ENCODE measurements around the gene GUCA1A. TPM values are rescaled to one million over a fixed set of nuclear protein-coding genes. Genes with fewer than 3 reads are reported as not detected.
"Not testable (repeated sequence)": the region's sequence is repeated elsewhere in the genome, so short reads cannot be mapped to it uniquely, and the experiment has no call there.

Gene GUCA1A
- total RNA-seq, 6 experiments from 2014 or later: not detected

DNA sequence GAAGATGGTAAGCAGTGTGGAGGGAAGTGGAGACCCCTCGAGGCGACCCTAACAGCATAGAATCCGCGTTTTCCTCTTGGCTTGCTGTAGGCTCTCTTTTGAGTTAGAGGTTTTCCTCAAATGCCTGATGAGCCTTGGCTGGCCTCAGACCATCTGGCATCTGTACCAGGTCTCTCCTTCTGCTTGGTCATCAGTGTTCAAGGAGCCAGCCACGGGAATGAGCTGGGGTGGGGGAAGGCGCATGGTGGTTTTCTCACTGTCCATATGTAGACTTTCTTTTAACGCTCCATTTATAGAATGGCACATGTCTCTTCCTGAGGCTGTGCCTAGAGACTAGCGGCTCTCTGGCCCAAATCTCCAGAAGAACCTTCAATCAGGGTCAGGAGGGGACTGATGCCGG, 8.1 kb upstream of the GUCA1A start:
- Histone ChIP-seq H3K27ac (no peak overlapping the region), H3K4me3 (no peak overlapping the region), H3K9me3 (no peaks in the 10 kb centered on the region), H3K36me3 (no peaks in the 10 kb centered on the region), H3K4me1 (no peaks in the 10 kb centered on the region), H3K27me3 (no peaks in the 10 kb centered on the region)
- 58% methylated on average over 3 of the region's 9 CpGs for WGBS (ENCODE audit: insufficient coverage, low coverage, low lambda C conversion rate, missing lambda C conversion rate)
- intact Hi-C loops (cut with DNase I): loop anchor here (5.0 to 10.0 kb wide), 2 partner anchors 60 to 88 kb away; no protein-coding TSS in a partner anchor
- ATAC-seq (no peak), DNase-seq (no peak)
- TF ChIP-seq, protein P1, sequence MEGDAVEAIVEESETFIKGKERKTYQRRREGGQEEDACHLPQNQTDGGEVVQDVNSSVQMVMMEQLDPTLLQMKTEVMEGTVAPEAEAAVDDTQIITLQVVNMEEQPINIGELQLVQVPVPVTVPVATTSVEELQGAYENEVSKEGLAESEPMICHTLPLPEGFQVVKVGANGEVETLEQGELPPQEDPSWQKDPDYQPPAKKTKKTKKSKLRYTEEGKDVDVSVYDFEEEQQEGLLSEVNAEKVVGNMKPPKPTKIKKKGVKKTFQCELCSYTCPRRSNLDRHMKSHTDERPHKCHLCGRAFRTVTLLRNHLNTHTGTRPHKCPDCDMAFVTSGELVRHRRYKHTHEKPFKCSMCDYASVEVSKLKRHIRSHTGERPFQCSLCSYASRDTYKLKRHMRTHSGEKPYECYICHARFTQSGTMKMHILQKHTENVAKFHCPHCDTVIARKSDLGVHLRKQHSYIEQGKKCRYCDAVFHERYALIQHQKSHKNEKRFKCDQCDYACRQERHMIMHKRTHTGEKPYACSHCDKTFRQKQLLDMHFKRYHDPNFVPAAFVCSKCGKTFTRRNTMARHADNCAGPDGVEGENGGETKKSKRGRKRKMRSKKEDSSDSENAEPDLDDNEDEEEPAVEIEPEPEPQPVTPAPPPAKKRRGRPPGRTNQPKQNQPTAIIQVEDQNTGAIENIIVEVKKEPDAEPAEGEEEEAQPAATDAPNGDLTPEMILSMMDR (IDR thresholded peaks at IDR 0.05): no peak
- no peak for TF ChIP-seq POLR2A (IDR thresholded peaks at IDR 0.05)

DNA sequence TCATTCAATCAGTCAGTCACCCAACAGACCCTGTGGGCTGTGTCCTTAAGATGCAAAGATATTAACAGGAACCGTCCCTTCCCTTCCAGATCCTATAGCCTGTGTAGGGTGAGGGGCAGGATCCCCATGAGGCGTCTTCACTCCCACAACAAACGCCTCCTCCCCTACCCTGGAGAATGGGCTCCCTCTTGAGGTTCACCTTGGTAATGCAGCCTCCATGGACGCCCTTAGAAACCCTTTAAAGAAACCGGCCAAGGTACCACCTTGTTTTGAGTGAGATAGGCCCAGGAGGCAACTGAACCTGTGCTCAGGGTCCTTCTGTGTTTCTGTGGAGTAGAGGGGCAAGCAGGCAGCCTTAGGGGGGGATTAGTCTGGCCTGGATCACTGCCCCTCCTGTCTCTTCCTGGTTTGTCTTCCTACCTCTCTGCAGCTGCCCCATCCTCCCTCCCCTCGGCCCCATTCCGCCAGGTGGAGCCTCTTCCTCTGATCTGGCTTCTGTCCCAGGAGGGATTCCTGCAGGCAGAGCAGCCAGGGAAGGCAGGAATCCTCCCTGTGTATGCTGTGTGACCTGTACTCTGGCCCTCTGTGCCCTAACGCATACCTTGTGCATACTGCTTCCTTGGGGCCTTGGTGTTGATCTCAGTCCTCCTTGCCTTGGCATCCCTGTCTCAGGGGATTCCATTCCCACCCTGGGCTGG, 6.6 kb upstream of the GUCA1A start:
- TF ChIP-seq, protein P1 (IDR thresholded peaks at IDR 0.05): peak; percentile 94 to 97 (median 95)
- no peak for TF ChIP-seq POLR2A (IDR thresholded peaks at IDR 0.05)
- no peaks in the 10 kb centered on the region for H3K4me1 ChIP-seq
- H3K9me3 ChIP-seq: no peaks in the 10 kb centered on the region
- peak; percentile 90 to 96 (median 92) for ATAC-seq
- no peak overlapping the region for H3K27ac ChIP-seq
- no peak overlapping the region for H3K4me3 ChIP-seq
- DNase-seq: peak; percentile 55 to 68 (median 57)
- WGBS (ENCODE audit: insufficient coverage, low coverage, low lambda C conversion rate, missing lambda C conversion rate): 5% methylated on average over 6 of the region's 8 CpGs
- intact Hi-C loops (cut with DNase I): loop anchor here (5.0 to 10.0 kb wide), 2 partner anchors 58 to 89 kb away; no protein-coding TSS in a partner anchor
- H3K27me3 ChIP-seq: no peaks in the 10 kb centered on the region
- H3K36me3 ChIP-seq: no peaks in the 10 kb centered on the region

DNA sequence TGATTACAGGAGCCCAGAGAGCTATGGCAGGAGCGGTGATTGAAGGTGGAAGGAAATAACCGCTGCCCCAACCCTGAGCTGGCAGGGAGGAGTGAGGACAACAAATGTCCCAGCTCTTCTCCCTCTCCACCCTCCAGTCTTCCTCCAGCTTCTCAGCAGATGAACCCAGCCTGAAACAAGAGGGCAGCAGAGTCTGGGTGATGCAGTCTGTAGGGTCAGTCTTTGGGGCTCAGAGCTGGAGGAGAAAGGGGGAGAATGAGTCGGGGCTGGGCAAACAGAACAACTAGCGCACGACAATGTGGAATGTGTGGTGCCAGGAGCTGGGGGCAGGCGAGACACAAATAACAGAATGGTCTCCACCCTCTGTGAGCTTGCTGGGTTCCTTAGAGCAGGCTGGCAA, 4.5 kb upstream of the GUCA1A start:
- WGBS (ENCODE audit: insufficient coverage, low coverage, low lambda C conversion rate, missing lambda C conversion rate): 81% methylated on average over 6 of the region's 6 CpGs
- intact Hi-C loops (cut with DNase I): loop anchor here (5.0 to 10.0 kb wide), 2 partner anchors 56 to 91 kb away; no protein-coding TSS in a partner anchor
- no peak overlapping the region for H3K4me3 ChIP-seq
- no peaks in the 10 kb centered on the region for H3K36me3 ChIP-seq
- H3K27me3 ChIP-seq: no peaks in the 10 kb centered on the region
- no peak for TF ChIP-seq POLR2A (IDR thresholded peaks at IDR 0.05)
- TF ChIP-seq, protein P1 (IDR thresholded peaks at IDR 0.05): no peak
- ATAC-seq: no peak
- no peaks in the 10 kb centered on the region for H3K4me1 ChIP-seq
- H3K9me3 ChIP-seq: no peaks in the 10 kb centered on the region
- H3K27ac ChIP-seq: no peak overlapping the region
- DNase-seq: no peak

DNA sequence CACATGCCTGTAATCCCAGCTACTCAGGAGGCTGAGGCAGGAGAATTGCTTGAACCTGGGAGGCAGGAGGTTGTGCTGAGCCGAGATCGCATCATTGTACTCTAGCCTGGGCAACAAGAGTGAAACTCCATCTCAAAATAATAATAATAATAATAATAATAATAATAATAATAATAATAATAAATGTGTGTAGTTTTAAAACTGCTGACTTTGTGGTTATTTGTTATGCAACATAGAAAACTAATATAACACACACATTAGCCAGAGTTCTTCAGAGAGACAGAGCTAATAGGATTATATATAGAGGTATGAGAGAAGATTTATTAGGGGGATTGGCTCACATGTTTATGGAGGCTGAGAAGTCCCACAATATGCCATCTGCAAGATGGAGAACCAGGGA, 3.4 kb upstream of the GUCA1A start:
- H3K4me3 ChIP-seq, ATAC-seq, H3K27ac ChIP-seq, H3K9me3 ChIP-seq, H3K4me1 ChIP-seq, H3K27me3 ChIP-seq, DNase-seq, H3K36me3 ChIP-seq: not testable (repeated sequence)
- intact Hi-C loops (cut with DNase I): loop anchor here (5.0 to 10.0 kb wide), 2 partner anchors 55 to 92 kb away; no protein-coding TSS in a partner anchor
- WGBS (ENCODE audit: insufficient coverage, low coverage, low lambda C conversion rate, missing lambda C conversion rate): 38% methylated on average over 2 of the region's 2 CpGs

DNA sequence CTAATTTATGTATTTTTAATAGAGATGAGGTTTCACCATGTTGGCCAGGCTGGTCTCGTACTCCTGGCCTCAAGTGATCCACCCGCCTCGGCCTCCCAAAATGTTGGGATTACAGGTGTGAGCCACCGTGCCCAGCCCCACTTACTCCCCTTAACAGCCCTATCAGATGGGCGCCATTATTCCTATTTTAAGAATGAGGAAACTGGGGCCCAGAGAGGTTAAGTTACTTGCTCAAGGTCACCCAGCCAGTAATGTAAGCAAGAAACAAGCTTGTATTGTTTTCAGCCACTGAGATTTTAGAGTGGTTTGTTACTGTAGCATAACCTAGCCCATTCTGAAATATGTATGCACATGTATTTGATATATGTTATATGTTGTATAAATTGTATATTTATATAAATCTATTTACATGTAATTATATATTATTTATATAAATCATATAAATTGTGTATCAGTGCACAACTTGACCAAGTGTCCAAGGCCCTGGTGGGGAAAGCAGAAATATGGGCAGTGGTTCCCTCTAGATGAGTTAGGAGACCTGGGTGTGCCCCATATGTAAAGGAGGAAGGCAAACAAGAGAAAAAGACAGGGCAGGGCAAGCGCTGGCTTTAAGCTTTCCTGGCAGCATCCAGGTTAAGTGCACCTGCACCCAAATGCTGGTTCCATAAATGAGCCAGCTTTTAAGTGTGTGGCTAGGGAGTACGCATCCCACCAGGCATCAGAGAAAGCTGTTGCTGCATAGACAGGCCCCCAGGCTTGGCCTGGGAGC, 1.2 kb upstream of the GUCA1A start:
- Histone ChIP-seq H3K4me1 (no peaks in the 10 kb centered on the region), H3K9me3 (no peaks in the 10 kb centered on the region), H3K4me3 (no peak overlapping the region), H3K27me3 (no peaks in the 10 kb centered on the region), H3K36me3 (no peaks in the 10 kb centered on the region), H3K27ac (no peak overlapping the region)
- WGBS (ENCODE audit: insufficient coverage, low coverage, low lambda C conversion rate, missing lambda C conversion rate): 88% methylated on average over 5 of the region's 7 CpGs
- ATAC-seq: no peak
- TF ChIP-seq POLR2A (IDR thresholded peaks at IDR 0.05): no peak
- TF ChIP-seq, protein P1 (IDR thresholded peaks at IDR 0.05): no peak
- intact Hi-C loops (cut with DNase I): no loop called here
- no peak for DNase-seq

Data from right lobe of liver (tissue), 6 donors.